GM18907 (cell line): Measurements from ENCODE around the gene IL17RA.

ENCODE experiments used
- ATAC-seq: cut with Tn5 transposase; IDR thresholded peaks from one replicate; pipeline ENCODE4 v1.9.1; 2021; ENCODE audit warnings: mild to moderate bottlenecking, moderate library complexity; ENCODE audit not compliant: unreplicated experiment

Gene IL17RA

DNA sequence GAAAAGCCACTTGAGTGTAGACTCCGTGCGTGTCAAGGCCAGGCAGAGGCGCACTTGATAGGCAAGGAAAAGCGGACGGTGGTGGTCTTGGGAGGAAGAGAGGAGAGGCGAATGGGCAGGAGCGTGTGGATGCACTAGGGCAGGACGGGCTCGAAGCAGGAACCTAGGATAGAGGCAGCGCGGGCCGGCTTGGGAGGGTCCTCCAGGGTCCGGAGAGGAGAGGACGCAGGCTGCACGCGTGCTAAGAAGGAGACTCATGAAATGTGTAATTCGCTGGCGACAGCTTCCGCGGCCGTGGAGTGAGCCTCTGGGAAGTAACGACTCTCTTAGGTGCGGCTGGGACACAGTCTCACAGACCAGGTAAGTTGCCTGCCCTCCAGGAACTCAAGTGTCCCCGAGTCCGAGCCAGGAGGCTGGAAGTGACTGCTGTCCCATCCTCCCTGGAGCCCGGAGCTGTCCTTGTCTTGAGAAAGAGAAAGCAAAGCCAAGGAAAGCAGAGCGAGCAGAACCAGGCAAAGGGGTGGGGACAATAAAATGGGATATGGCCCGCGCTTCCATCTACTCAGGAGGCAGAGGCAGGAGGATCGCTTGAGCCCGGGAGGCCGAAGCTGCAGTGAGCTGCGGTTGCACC is 874 bp upstream of the IL17RA start:
- no peak for ATAC-seq

DNA sequence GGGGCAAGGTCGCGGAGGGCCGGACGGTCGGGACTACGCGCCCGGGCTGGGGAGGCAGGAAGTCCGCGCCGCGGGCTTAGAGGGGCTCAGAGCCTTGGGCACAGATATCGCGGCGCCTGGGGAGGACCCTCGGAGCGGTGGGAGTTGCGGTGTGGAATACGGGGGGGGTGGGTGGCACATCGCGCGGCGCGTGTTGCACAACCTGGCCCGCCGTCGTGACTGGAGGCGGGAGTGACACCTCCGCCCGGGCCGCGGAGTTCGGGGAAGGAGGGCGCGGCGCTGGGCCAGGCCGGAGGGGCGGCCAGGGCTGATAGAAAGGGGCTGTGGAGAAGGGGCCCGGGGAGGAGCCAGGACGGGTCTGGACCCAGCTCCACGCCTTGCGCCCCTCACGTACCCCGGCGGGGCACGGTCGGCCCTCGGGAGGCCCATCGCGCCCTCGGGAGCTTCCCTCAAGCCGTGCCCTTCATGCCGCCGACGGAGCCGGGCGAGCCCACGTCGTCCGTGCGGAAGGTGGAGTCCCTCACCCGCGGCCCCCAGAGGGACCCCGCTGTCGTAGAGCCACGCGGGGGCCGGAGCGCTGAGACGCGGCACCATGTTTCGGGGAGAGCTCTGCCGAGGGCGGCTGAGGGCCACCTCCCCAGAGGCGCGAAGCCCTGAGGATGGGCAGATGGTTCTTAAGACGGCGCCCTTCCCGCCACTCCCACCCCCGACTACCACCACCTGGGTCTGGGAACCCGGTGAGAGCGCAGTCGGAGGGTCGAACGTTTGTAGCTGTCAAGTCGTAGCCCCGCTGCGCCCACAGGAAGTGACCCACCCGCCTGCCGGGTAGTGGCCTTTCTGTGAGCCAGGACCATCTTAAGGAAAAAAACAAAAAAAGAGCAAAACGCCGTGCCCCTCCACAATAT is 729 bp downstream of the IL17RA start:
- peak; percentile 5 for ATAC-seq

DNA sequence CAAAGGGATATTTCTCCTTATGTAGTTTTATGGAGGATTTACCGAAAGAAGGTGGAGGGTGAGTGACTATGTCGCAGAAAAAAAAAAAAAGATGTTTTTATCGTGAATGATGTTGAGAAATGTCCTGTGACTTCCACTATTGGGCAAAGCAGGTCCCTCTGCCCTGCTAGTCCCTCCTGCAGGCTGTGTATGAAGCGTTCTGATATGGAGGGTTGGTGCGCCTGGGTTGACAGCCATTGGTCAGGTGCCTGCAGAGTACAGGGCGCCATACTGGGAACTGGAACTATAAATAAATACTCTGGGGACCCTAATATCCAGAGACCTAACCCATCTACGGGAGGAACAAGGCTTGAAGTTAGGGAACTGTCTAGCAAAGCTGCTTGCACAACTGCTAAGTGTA is 1.5 kb downstream of the IL17RA start:
- ATAC-seq, result no peak

DNA sequence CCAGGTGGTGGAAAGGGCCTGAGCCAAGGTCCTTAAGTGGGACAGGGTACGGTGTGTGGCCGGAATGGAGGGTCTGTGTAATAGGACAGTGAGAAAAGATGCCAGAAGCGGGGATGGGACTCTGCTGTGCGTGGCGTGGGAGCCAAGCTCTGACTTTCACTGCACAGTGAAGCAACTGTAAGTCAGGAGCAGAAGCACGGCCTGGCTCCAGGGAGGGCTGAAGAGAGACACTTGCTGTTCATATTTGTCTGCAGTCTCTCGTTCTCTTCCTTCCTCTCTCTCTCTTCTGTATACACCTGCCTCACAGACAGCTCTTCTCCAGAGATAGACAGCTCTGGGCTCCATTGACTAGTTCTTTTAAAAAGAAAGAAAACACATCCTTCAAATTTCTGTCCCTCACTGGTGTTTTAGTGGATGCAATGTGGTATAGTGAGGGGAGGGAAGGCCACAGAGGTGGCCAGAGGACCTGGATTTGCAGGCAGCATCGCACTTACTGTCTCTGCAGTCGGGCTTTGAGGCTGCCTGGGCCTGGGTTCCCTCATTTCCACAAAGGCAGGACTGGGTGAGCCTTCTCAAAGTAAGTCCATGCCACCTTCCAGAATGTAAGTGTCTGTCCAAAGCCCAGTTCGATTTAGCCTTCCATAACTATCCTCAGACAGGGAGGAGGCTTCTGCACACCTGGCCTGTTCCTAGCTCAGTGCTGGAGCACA is 2.1 kb downstream of the IL17RA start:
- no peak for ATAC-seq

DNA sequence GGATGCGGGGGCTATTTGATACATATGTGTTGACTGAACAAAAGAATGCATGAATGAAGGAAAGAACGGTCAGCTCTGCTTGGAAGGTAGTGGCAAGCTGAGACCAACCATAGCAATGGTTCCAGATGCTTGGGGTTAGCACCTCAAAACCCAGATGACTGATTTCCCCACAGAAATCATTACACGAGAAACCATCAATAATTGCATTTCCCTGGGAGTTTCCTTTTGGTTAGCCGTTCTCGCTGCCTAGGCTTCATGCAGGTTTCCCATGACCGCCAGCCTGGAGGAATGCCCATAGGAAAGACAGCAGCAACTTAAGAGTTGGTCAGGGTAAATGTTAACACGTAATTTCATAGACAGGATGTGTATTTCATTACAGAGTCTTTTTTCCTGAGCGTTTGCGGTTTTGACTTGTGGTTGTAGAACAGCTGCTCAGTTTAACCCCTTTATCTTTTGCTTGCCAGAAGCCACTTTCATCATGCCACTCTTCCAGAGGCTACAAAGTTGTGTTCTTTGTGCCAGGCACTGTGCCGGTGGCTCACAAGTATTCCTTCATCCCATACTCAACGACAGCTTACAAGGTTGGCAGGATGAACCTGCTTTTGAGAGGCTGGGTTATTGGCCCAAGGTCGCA is 2.8 kb downstream of the IL17RA start:
- peak; percentile 55 for ATAC-seq

DNA sequence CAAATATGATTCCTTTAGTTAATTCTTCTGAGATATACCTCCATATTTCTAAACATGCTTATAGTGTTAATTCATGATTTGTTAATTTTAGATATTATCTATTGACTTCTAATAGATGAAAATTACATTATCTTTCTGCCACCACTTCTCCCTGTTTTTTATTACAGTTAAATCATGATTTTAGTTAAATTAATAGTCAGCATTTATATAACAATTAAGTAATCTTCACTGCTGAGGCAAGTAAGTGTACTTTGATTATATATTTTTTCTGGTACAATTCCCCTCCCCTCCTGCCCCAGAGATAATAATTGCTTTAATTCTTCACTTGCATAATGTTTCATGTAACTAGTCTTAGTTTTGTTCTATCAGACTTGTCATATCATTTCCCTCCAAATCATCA is 5.8 kb downstream of the IL17RA start:
- no peak for ATAC-seq

DNA sequence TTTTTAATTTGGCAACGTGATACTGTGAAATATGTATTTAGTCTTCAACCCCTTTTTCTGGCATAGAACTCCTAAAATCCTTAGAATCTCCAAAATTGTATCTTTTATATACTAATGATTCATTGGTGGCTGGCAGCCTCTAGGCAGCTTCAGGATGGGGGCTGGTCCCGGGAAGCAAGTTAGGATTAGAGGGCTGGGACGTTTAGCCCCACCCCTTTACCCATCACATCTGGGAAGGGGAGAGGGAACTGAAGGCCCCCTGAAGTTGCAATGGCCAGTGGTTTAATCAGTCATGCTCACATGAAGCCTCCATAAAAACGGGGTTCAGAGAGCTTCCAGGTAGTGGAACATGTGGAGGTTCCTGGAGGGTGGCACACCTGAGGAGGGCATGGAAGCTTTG is 7.1 kb downstream of the IL17RA start:
- no peak for ATAC-seq

DNA sequence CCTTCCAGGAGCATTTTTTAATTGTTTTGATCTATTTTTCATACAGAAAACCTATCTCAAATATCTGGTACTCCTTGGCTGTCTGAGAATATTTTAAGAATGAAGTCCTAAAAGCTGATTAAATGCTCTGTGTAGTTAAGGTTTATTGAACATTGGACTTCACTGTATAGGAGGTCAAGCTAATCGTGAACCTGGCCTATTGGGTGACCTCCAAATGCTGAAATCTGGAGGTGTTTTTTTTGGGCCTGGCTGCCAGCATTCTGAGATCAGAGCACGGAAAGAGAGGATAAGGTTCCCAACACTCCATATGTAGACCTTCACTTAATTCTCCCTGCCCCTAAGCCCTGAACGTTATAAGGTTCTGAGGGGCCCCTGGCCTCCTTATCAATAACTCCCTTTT is 8.3 kb downstream of the IL17RA start:
- ATAC-seq, result no peak

DNA sequence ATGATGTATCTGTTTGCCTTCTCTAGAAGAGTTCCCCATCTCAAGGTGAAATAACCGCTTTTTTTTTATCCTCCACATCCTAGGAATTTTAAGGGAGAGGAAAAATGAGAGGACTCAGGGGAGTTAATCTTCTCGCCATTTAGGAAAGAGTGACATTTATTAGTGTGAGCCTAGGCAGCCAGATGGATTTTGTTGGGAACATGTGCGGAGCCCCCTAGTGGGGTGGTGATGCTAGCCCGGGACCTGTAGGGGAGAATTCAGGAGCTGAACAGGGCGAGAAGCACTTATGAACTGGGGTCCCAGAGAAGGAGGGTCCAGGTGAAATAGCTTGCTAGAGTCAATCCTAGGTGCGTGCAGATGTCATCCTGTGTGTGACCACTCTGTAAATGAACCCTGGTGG is 10.7 kb downstream of the IL17RA start:
- no peak for ATAC-seq

DNA sequence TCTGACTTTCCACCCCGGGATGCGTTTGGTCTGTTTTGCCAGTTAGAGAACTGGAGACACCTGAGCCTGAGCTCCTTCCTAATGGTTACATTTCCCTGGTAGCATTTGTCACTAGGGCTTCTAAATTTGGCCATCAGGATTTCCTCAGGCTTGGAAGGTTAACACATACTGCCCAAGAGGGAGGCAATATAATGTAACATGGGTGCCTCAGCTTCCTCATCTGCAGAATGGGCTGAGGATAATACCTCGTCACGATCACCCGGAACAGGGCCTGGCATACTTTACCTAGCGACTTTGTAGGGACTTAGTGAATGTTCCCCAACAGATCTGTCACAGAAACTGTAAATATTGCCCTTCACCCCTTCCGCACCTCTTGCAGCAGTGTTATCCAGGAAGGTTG is 11.3 kb downstream of the IL17RA start:
- ATAC-seq, result no peak

DNA sequence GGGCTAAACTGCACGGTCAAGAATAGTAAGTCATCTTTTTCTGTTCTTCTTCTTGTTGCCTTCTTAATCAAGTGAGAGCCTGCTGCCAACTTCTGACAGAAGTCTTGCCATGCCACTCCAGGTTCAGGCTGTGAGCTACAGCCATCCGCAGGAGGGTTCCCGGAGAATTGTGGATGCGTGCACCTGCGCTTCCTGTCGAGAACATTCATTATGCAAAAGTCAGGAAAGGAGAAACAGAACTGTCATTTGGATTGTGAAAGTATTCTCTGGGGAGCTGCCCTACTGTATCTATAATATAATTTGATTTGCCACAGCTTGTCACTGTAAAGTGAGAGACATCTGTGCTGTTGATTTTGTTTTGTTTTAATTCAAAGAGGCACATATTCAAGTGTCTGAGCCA is 12.3 kb downstream of the IL17RA start:
- no peak for ATAC-seq

DNA sequence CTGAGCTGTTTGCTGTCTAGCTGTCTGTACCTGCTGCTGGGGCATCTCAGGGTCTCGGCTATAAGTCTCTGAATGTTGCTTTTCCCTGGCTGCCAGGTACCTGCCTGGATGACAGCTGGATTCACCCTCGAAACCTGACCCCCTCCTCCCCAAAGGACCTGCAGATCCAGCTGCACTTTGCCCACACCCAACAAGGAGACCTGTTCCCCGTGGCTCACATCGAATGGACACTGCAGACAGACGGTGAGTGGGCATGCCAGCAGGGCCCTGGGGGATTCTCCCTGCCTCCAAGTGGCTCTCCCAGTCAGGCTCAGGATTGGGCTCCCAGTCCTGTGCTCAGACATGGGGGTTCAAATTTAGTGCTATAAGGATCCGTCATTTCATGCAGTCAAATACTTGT is 12.9 kb downstream of the IL17RA start:
- ATAC-seq, result no peak

DNA sequence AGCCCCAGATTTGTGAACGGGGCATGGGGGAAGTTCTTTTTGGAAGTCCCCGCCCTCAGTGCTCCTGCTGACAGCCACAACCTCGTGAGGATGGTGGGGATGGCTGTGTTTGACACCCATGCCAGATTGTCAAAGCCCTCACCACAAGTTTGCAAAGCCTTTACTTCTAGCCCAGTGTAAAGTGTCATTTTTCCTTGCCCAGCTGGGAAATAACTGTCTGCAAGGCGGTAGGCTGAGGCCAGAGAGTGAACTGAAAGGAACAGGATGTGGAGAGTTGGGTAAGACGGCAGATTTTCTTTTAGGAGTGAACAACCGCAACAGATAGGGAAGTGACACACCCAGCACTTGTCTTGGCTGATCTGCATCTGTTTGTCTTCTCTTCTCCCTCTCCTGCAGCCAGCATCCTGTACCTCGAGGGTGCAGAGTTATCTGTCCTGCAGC is 13.6 kb downstream of the IL17RA start:
- ATAC-seq, result no peak

DNA sequence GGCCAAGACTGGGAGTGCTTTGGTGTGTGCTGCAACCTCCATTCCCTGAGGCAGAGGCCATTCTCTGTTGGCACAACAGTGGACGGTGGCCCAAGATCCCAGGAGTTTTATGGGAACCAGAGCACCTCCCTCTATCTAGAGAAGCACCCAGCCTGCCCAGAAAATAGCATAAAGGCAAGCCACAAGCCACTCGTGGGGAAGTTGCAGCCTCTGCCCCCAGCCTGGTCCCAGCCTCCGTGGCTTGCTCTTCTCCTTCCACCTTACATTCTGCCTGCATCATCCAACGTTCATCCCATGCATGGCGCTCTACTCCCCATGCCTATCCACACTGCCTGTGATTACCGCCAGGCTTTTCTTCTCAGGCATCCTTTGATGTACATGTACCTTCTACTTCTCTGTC is 15.8 kb downstream of the IL17RA start:
- ATAC-seq, result no peak

DNA sequence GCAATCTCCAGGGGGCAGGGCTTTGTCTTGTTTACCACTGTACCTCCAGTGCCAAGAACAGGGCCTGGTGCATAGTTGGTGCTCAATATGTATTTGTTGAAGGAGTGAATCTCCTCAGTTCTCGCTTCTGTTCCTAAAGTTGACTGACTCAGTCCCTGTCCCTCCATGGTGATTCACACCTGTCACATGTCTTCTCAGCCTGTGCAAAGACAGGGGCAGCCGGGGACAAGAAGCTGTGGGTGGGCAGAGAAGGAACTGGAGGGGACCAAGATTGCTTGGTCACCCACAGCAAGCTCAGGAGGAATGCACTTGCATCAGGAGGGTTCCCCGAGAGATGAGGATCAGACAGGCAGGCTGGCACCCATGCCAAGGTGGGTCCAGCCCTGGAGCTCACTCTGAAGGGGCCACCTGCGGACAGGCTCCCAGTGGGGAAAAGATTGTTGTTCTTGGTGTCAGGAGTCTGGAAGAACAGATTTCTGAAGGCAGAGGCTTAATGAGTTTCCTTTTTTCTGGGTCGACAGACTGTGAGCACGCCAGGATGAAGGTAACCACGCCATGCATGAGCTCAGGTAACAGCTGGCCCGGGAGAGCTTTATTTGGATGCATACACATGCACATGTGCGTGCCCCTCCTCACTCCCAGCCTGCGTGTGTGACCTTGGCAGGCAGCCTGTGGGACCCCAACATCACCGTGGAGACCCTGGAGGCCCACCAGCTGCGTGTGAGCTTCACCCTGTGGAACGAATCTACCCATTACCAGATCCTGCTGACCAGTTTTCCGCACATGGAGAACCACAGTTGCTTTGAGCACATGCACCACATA is 16.9 kb downstream of the IL17RA start:
- ATAC-seq, result no peak

DNA sequence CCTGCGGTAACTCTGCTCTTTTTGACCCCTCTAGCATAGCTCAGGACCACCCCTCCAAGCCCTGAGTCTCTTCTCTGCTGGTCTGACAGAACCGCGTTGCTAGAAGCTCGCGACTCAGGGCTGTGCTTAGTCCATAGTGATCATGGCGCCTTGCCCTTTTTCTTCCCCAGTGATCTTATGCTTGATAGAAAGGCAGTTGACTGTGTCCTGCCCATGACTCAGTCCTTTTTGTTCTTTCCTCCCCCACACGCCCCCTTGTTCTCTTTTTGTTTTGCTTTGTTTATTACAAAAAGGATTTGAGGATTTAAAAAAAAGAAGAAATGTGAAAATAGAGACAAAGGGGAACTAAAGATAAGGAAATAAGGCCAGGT is 17.5 kb downstream of the IL17RA start:
- ATAC-seq, result no peak

DNA sequence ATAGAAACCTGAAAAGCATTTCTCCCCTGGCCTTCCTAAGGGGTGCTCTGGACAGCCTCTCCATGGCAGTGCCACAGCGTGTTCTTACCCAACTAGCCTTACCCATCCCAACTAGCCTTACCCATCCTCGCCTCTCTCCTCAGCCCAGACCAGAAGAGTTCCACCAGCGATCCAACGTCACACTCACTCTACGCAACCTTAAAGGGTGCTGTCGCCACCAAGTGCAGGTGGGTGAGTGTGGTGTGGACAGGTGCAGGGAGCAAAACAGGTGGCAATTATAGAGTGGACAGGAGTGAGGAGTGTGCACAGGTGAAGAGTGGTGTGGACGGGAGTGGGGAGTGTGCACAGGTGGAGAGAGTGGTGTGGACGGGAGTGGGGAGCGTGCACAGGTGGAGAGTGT is 18.6 kb downstream of the IL17RA start:
- ATAC-seq, result no peak

DNA sequence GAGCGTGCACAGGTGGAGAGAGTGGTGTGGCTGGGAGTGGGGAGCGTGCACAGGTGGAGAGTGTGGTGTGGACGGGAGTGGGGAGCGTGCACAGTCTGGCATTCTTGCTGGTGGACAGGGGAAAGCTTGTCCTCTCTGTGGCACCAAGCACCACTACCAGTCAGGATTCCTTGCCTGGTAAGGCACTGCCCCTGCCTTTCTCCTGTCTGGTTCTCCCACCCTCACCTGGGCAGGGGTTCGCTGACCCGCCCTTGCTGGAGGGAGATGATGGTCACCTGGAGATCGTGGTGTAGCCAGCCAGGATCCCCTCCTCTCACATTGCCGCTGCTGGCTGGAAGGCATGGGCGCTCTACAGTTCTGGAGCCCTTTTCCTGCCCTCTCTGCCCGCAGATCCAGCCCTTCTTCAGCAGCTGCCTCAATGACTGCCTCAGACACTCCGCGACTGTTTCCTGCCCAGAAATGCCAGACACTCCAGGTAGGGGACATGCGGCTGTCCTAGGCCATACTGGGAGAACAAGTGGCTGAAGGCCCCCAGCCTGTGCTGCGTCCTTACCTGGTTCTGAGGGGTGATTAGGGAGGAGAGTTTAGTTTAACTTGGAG is 19.6 kb downstream of the IL17RA start:
- ATAC-seq, result no peak

DNA sequence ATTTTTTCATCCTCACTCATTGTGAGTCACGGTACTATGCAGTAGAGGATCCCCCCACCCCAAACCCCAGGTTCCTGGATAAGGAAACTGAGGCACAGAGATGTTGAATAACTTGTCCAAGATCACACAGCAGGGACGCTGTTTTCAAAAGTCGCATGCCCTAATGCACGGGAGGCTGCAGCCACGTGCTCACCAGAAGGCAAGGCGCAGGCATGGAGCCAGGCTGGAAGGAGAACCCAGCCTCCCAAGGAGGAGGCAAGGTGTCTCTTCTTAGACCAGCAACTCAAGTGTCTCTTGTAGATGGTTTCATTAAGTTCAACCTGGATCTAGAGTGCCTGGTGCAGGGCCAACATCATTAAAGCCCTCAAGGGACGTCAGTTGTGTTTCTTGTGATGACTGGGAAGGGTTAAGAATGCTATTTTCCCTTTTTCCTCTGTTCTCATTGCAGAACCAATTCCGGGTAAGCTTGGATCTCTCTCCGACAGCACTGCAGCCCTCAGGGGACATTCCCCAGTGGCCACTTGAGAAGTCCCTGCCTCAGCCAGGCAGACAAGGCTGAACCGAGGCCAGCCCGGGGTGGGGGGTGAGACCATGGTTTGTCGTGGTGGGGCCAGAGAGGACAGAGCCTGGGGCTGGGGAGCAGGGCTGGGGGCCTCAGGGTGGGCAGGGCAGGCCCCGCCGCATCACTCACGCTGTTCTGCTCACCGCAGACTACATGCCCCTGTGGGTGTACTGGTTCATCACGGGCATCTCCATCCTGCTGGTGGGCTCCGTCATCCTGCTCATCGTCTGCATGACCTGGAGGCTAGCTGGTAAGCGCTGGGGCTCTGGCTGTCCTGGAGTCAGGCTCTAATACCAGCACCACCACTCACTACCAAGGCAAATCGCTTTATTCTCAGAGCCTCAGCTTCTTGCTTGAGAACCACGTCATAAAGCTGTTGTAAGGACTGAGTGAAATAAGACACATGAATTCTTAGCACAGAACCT is 20.6 kb downstream of the IL17RA start:
- no peak for ATAC-seq
